Activated CD8-positive, alpha-beta memory T cell treated with anti-CD3 and anti-CD28 coated beads for 4 hours (primary cell): ENCODE data around the gene TSPAN10.

ENCODE experiments used
- DNase-seq, 2 donors: peaks; one replicate each; pipeline ENCODE4 v3.0.0-alpha.2; 2020; ENCODE audit warnings: low read depth in 2 of 2

Gene TSPAN10

DNA sequence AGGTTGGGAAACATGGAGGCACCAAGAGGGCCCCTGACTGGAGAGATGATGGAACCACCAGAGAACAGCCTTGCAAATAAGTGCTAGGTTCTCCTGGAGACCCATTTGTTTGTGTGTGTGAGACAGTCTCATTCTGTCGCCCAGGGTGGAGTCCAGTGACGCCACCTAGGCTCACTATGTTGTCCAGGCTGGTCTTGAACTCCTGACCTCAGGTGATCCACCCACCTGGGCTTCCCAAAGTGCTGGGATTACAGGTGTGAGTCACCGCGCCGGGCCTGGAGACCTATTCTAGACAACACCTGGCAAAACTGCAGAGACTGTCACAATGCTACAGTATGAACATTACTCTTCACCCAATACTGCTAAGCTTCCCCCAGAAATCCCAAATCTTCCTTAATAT, 1.6 kb upstream of the TSPAN10 start:
- DNase-seq, result no peak

DNA sequence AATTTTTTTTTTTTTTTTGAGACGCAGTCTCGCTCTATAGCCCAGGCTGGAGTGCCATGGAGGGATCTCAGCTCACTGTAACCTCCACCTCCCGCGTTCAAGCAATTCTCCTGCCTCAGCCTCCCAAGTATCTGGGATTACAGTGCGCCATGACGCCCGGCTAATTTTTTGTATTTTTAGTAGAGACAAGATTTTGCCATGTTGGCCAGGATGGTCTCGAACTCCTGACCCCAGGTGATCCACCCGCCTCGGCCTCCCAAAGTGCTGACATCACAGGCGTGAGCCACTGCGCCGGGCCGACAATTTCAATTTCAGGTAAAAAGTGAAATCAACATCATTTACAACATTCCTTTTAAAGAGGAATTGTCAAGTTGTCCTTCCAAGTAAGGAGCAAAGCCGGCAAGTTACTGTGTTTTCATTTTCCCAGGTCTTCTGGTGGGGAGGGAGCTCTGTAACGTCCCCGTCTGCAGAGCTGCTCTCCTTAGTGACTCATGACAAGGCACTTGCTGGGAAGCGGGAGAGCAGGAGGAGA, 957 bp upstream of the TSPAN10 start:
- DNase-seq, result no peak

DNA sequence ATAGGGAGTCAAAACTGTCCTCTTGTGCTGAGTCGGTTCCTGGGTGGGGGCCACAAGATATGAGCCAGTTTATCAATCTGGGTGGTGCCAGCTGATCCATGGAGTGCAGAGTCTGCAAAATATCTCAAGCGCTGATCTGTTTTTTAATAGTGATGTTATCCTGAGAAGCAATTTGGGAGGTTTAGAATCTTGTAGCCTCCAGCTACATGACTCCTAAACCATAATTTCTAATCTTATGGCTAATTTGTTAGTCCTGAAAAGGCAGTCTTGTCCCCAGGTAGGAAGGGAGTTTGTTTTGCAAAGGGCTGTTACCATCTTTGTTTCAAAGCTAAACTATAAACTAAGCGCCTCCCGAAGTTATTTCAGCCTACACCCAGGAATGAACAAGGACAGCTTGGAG, 1.7 kb downstream of the TSPAN10 start:
- no peak for DNase-seq

DNA sequence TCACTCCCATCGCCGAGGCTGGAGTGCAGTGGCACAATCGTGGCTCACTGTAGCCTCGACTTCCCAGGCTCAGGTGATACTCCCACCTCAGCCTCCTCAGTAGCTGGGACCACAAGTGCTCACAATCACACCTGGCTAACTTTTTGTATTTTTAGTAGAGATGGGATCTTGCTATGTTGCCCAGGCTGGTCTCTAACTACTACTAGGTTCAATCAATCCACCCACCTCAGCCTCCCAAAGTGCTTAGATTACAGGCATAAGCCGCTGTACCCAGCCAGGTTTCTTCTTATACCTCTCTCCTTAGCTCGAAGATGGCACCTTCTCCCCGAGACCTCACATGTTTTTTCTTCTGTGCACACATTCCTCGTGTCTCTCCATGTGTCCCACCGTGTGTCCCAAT, 3.0 kb downstream of the TSPAN10 start:
- DNase-seq, result no peak

DNA sequence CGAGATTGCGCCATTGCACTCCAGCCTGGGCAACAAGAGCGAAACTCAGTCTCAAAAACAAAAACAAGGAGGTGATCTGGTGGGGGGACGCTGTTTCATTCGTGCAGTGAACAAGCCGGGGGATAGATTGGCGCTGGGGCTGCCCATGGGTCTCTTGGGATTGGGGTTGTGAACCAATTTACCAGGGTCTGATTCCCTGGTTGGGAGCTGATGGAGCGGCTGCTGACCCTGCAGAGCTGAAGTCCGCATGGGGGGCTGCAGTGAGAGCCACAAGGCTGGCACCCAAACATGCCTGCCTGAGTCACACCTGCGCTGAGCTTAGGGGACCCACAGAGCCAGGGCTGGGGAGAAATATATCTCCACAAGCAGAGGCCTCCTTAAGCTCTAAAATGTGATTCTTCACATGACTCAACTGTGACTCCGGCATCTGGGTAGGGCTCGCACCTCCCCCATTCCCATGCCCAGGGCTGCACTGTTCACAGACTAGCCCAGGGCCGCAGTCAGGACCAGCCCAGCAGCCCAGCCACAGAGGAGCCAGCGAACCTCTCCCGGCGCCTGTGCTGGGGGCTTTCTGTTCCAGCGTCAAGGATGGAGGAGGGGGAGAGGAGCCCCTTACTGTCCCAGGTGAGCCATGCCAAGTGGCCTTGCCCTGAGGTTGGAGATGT, 5.0 kb downstream of the TSPAN10 start:
- no peak for DNase-seq

DNA sequence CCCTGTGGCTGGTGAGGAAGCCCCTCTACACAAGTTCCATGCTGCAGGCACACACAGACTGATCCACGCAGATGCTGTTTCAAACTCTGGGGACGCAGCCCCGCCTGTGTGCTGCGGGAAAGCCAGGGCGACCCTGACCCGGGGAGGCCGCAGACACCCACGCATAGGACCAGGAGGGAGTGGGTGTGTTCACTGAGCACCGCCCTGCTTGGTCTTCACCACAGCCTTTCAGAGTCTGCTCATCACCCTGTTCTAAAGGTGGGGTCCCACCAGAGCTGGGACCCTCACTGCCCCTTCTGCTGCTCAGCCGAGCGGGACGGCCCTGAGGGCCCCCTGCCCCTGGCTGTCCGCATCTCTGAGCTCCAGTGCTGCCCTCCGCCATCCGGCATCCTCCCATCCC, 7.5 kb downstream of the TSPAN10 start:
- no peak for DNase-seq

DNA sequence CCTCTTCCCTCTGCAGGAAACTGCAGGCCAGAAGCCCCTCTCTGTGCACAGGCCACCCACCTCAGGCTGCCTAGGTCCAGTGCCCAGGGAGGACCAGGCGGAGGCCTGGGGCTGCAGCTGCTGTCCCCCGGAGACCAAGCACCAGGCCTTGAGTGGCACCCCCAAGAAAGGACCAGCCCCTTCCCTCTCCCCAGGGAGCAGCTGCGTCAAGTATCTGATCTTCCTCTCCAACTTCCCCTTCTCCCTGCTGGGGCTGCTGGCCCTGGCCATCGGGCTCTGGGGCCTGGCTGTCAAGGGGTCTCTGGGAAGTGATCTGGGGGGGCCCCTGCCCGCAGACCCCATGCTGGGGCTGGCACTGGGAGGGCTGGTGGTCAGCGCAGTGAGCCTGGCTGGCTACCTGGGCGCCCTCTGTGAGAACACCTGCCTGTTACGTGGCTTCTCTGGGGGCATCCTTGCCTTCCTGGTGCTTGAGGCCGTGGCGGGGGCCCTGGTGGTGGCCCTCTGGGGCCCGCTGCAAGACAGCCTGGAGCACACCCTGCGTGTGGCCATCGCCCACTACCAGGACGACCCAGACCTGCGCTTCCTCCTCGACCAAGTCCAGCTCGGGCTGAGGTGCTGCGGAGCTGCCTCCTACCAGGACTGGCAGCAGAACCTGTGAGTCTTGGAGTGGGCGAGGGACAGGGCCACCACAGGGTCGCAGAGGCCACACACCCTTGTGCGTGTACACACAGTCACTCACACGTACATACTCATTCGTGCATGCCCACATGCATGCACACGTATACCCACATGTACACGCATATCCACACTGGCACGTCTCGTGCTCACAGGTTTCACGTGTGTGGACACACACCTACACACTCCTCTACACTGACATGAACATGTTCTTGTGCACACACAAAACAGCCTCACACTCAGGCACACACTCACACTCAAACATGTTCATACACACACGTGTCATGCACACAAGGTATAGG, 8.3 kb downstream of the TSPAN10 start:
- no peak for DNase-seq

DNA sequence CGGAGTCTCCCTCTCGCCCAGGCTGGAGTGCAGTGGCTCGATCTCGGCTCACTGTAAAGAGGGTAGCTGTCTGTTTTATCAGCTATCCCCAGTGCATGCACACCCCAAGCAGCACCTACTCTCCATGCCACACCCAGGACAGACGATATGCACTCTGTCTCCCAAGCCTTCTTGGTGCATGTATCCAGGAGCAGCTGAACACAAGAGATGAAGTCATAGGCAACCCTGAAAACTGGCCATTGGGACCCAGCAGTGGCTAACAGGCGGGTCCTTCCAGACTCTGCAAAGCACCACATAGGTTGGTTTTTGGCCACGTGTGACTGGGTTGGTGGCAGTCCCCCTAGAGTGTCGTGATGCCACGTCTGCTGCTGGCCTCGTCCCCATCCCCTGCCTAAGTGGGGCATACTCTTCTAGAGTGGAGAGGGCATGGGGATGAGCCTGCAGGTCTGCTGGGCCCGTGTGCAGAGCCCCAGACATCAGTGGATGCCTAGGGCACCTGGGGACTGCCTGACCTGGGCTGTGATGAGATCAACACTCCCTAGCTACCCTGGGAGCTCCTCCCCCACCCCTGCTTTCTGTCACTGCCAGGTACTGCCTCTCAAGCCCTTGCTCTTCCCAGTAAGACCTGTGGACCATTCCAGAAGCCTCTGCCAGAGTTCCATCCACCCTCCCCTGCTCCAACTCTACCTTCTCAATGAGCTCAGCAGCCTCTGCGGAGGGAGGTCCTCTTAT, 10.0 kb downstream of the TSPAN10 start:
- no peak for DNase-seq

DNA sequence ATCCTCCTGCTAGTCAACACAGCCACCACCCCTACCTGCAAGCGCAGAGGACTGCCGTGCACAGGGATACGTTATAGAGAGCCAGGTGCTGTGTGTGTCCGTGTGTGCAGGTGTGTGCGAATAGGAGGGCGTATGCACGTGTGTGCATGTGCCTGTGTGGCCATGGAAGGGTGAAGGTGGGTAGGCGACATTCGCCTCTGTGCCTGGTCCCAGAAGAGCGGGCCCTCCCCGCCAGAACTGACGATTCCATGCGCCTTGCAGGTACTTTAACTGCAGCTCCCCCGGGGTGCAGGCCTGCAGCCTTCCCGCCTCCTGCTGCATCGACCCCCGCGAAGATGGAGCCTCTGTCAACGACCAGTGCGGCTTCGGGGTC, 10.6 kb downstream of the TSPAN10 start:
- no peak for DNase-seq

DNA sequence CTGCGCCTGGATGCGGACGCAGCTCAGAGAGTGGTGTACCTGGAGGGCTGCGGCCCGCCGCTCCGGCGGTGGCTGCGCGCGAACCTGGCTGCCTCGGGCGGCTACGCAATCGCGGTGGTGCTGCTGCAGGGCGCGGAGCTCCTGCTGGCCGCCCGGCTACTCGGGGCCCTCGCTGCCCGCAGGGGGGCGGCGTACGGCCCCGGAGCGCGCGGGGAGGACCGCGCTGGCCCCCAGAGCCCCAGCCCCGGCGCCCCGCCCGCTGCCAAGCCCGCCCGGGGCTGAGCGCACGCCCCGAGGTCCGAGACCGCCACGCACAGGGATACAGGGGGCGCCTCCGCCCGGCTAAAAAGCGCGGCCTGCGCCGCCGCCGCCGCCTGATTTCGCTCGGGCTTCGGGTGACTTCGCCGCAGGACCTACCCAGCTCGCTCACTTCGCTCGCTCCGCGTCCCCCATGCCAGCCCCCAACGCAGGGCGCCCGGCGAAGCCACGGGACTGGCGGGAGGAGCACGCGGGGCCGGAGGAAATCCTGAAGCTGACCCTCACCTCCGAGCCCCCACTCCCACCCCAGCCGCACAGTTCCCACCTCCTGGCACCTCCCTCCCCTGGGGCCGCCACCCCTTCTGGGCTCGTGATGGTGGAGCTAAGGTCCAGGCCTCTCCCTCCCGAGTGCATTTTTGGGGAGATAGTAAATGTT, 11.2 kb downstream of the TSPAN10 start:
- no peak for DNase-seq

DNA sequence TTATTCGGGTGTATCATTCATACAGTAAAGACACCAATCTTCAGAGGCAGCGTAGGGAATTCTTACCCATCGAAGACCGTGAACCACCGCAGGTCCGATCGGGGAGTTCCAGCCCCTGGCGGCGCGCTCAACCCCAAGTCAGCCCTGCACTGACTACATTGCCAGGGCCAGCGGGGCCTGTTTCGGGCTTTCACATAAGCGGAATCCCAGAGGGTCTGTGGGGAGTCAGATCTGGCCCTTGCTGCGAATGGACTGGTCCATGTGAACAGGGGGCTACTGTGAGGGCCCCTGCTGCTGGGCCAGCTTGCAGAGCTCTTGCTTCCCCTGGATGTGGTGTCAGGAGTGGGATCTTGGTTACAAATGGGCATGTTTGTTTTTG, 11.7 kb downstream of the TSPAN10 start:
- DNase-seq, result no peak

DNA sequence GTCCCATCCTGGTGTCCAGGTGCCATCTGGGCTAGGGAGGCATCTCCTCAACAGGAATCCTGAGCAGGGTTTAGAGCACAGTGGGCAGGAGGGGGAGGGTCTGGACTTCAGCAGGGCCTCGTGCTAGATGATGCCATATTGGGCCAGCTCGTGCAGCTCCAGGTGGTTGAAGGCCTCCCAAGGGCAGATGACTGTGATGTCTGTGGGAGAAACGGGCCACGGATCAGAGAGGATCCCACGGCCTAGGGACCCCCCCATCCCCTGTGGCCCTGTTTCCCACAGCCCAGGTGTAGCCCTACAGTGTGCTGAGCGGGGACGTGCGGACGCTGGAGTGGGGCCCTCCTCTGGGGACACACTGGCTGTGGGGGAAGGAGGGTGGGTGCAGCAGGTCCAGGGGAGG, 14.0 kb downstream of the TSPAN10 start:
- no peak for DNase-seq

DNA sequence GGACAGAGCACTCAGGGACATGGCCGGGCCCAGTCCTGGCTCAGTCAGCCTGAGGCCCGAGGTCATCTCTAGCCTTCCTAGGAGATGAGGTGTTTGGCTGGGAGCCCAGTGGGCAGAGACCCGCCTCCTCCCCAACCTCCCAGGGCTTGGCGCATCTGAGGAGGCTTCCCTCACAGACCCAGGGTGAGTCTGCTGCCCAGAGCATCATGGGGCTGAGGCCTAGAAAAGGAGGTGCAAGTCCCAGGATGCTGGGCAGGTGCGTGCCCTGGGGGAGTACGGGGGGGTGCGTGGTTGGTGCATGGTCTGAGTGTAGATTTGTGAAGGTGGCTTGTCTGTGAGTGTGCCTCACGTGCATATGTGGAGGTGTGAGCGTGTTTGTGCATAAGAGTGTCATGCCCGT, 14.7 kb downstream of the TSPAN10 start:
- no peak for DNase-seq

DNA sequence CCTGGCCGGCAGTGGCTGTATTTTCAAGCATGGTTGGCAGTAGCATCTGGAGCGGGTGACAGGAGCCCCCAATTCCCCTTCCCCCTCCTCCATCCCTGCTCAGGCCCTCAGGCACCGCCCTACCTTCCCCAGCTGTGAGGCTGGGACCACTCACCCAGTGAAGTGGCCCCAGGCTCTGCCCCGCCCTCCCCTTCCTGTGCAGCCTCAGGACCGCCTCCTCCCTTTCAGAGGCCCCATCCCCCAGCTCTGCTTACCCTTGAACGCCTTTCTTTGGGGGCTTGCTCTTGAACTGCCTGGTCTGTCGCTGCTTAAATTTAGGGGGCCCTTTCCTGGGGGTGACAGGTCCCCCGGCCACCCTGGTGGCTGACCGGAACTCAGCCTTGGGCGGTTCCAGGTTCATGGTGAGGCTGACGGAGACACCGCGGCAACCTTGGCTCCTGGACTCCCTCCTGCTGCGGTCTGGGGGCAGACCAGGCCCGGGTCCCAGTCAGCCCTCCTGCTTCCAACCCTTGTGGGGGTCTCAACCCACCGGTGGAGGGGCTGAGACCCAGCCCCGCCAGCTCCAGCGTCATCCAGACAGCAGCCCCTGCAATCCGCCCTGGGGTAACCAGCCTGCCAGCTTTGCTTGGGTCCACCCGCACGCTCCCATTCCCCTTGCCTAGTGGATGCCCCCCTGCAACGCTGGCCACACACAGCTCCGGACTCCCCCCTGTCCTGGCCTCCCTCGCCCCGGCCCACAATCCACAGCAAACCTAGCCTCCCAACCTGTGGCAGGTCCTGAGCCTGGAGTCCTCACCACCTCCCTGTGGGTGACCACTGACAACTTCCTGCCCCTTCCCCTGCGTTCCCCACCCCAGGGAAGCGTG, 16.1 kb downstream of the TSPAN10 start:
- no peak for DNase-seq

DNA sequence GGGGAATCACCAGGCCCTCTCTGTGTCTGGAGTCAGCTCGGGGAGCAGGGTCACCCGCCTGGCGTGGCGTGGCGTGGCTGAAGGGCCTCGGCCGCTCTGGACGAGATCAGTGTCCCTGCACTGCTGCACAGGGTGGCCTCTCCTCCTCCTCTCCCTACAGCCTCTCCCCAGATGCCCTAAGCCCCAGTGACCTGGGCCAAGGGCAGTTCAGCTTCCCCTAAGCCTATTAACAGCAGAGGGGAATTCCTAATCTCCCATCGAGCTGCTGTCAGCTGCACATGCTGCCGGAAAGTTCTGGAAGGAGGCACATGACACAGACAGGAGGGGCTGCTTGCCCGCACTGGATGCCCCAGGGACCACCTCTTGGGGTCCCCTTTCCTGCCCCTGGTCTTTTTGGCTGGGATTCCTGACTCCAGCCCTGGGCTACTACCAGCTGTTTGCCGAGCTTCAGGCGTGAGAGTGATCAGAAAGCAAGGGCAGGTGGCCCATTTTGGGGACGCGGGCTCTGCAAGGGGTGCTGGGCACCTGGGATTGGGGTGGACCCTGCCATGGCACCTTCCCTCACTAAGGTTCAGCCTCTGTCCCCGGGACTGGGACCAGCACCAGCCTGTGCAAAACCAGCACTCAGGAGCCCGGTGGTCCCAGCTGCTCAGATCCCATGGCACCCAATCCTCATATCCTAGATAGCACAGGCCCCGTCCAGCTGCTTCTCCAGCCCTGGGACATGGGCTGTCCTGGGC, 18.6 kb downstream of the TSPAN10 start:
- DNase-seq, result no peak

DNA sequence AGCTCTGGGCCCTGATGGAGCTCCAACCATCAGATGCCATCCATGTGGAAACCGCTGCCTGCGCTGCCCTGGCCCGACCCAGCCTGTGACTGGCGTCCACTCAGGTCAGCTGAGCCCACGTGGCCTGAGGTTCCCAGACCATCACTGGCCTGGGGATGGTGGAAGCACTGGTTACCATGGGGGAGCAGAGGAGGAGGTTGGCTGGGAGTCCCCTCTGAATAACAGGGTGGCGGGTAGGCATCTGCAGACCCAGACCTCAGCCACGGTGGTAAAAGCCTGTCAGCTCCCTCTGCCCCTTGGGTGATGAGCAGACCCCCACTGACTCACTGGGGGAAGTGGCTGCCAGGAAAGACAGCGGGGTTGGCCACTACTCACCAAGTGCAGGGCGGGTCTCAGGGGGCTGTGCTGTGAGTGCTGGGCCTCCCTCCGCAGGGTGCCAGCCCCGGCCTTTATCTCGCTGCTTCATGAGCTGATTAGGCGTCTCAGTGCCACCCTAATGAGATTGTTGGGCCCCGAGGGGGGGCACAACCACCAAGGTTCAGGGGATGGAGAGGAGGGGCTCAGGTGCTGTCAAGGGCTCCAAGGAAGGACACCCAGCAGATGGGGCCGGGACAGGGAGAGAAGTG, 19.2 kb downstream of the TSPAN10 start, which contains the start of gene PDE6G:
TSS of gene PDE6G (minus strand) at position 425 of the 626 bp plus-strand sequence. CDS start 3,237 bp downstream, outside the sequence.
- DNase-seq, result no peak

DNA sequence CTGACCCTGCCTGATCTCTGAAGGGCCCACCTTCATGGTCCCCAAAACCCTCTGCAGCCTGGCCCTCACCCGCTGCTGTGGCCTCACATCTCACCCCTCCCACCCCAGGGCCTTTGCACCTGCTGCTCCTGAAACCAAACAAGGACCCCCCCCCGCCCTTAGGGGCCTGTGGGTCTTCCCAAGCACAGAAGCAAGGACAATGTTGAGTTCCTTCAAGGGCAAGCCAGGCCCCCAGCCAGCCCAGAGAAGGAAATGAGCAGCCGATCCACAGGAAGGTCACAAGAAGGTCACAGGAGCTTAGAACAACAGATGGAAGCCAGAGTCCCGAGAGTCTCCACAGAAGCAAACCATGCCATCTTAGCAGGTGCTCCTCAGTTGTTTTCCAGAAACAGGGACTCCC, 19.8 kb downstream of the TSPAN10 start:
- DNase-seq, result no peak

DNA sequence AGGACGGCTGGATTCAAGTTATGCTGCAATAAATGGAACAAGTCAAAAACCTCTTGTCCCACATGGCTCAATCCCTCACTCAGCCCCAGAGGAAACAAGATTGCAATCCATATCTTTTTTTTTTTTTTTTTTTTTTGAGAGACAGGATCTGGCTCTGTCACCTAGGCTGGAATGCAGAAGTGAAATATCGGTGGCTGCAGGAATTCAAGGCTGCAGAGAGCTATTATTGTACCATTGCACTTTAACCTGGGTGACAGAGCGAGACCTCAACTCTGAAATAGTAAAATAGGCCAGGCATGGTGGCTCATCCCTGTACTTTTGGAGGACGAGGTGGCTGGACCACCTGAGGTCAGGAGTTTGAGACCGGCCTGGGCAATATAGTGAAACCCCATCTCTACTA, 22.0 kb downstream of the TSPAN10 start:
- no peak for DNase-seq

DNA sequence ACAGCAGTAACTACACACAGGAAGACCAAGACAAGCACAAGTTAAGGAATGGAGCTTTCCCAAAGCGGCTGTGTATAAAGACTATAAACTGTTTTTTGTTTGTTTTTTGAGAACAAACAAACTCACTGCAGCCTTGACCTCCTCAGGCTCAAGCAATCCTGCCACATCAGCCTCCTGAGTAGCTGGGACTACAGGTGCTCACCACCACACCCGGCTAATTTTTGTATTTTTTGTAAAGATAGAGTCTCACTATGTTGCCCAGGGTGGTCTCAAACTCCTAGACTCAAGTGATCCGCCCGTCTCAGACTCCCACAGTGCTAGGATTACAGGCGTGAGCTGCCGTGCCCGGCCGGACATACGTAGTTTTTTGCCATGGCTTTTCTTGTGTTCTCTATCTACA, 23.4 kb downstream of the TSPAN10 start:
- no peak for DNase-seq
